Transverse colon (tissue), 4 donors: ENCODE measurements around the gene ARRDC3. TPM values are rescaled to one million over a fixed set of nuclear protein-coding genes. Genes with fewer than 3 reads are reported as not detected.
"Not testable (repeated sequence)": the region's sequence is repeated elsewhere in the genome, so short reads cannot be mapped to it uniquely, and the experiment has no call there.

Experiments used
- DNase-seq: peaks from one replicate; pipeline ENCODE4 v3.0.0-alpha.2; 2019
- H3K27ac ChIP-seq, 4 donors: fragments of 200-600 bp; sonication (generic); 2 replicates each; pipeline ENCODE4 v1.5.1; 2016 to 2018; ENCODE audit warnings: inconsistent platforms in 4 of 4
- H3K27me3 ChIP-seq: fragments of 200-600 bp; sonication (generic); 2 replicates; pipeline ENCODE4 v1.5.1; 2017; ENCODE audit warnings: inconsistent platforms
- H3K36me3 ChIP-seq, 4 donors: fragments of 200-600 bp; sonication (generic); 2 replicates each; pipeline ENCODE4 v1.5.1; 2017 to 2019; ENCODE audit warnings: inconsistent platforms in 4 of 4
- H3K4me1 ChIP-seq, 4 donors: fragments of 200-600 bp; sonication (generic); 2 replicates each; pipeline ENCODE4 v1.5.1; 2017 to 2020; ENCODE audit warnings: inconsistent platforms in 4 of 4
- H3K4me3 ChIP-seq, 4 donors: fragments of 200-600 bp; sonication (generic); 1 replicate in 1 of 4; 2 replicates in 3 of 4; pipeline versions ENCODE4 v1.5.1 to v1.6.1; 2017 to 2019; ENCODE audit warnings: inconsistent platforms in 4 of 4
- H3K9me3 ChIP-seq, 2 donors: fragments of 200-600 bp; sonication (generic); 2 replicates each; pipeline ENCODE4 v1.5.1; 2017 to 2019; ENCODE audit warnings: inconsistent platforms in 2 of 2
- EP300 ChIP-seq: sonication (generic); formaldehyde crosslinking; IDR thresholded peaks from one replicate; pipeline ENCODE4 v1.6.1; 2017; ENCODE audit warnings: antibody characterized with exemption, low read depth
- POLR2A ChIP-seq: fragments of 450-650 bp; IDR thresholded peaks from one replicate; pipeline ENCODE4 v1.6.1; 2016; ENCODE audit warnings: antibody characterized with exemption, mild to moderate bottlenecking, moderate library complexity
- POLR2AphosphoS5 ChIP-seq, 3 donors: sonication (generic); formaldehyde crosslinking; IDR thresholded peaks; one replicate each; pipeline ENCODE4 v1.6.1; 2016; ENCODE audit warnings: antibody characterized with exemption in 3 of 3
- WGBS, 2 donors: methylation state at CpG; one replicate each; pipeline ENCODE4 v1.1.5; 2018; ENCODE audit warnings: low coverage in 1 of 2; 5-methylcytosine and 5-hydroxymethylcytosine counted together
- in situ Hi-C, 4 donors: fragments of 200-750 bp; cut with MboI; loops; one replicate each; pipeline versions ENCODE4 v1.15.0 to v1.15.1; 2017; ENCODE audit warnings: low sequenced_read_pairs in 3 of 4, low pct_ligation_motif_present in 1 of 4, low pct_unique_long_range_greater_than_20kb in 1 of 4
- intact Hi-C: fragments of 100-400 bp; cut with DNase I; formaldehyde crosslinking; loops from one replicate; pipeline ENCODE4 v1.15.1; 2023; ENCODE audit warnings: low total_unique reads
- total RNA-seq, 4 donors: library from RNA; depleted of rRNA; stranded (reverse); fragments of >200 nt; gene quantifications; one replicate each; pipeline ENCODE4 v1.1.0, GENCODE V29; 2016
- TF ChIP-seq, protein P1 (sequence below), 5 experiments: fragments of 200-600 bp in 3 of 5; fragments of 450-650 bp in 2 of 5; sonication (generic) in 3 of 5; IDR thresholded peaks; 1 replicate in 2 of 5; 2 replicates in 3 of 5; pipeline ENCODE4 v1.5.1; 2016 to 2017; ENCODE audit warnings: antibody characterized with exemption in 5 of 5, inconsistent platforms in 3 of 5, mild to moderate bottlenecking in 2 of 5, moderate library complexity in 1 of 5

The ARRDC3 gene
- total RNA-seq, 4 donors from 2014 or later: 13.7 to 29.4 (median 27.5) TPM

DNA sequence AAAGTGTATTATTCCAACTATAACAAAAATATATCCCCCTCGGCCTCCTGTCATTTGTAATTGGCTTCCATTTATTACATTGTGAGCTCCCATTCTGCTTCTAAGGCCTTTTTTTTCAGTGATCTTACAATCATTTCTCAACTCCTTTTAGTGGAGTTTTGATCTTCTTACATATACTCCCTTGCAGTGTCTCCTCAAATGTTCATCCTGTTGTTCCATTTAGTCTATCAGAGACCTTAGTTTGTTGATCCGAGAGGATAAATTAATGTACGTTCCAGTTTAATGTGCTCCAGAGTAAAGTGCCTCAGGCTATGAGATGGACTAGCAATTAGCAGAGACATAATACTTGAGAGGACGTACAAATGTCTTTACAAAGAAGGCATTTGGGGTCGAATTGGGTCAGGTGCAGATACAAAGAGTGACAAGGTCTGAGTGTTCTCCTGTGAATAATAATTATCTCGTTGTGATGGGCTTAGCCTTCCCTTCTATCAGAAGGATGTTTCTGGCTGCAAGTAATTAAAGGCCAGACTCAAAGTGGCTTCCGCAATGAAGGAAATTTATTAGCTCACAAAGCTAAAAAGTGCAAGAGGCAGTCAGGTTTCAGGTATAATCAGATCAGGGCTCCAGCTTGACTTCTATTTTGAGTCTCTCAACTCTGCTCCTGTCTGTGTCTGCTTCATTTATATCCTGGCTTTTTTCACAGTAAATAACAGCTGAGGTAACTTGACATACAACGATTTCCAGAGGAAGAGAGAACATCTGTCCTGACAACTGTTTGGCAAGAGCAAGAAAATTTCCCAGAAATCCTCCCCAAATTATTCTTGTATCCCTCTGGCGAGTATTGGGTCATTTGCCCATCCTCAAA lies 30.1 kb downstream of the ARRDC3 start:
- no peaks in the 10 kb centered on the region for H3K9me3 ChIP-seq
- H3K27ac ChIP-seq: no peak overlapping the region
- TF ChIP-seq, protein P1, sequence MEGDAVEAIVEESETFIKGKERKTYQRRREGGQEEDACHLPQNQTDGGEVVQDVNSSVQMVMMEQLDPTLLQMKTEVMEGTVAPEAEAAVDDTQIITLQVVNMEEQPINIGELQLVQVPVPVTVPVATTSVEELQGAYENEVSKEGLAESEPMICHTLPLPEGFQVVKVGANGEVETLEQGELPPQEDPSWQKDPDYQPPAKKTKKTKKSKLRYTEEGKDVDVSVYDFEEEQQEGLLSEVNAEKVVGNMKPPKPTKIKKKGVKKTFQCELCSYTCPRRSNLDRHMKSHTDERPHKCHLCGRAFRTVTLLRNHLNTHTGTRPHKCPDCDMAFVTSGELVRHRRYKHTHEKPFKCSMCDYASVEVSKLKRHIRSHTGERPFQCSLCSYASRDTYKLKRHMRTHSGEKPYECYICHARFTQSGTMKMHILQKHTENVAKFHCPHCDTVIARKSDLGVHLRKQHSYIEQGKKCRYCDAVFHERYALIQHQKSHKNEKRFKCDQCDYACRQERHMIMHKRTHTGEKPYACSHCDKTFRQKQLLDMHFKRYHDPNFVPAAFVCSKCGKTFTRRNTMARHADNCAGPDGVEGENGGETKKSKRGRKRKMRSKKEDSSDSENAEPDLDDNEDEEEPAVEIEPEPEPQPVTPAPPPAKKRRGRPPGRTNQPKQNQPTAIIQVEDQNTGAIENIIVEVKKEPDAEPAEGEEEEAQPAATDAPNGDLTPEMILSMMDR (IDR thresholded peaks at IDR 0.05): no peak
- no peak for TF ChIP-seq EP300
- TF ChIP-seq POLR2A: no peak
- no peak for TF ChIP-seq POLR2AphosphoS5 (IDR thresholded peaks at IDR 0.05)
- WGBS, 2 donors: 77 to 86% methylated on average over 8 to 9 of the region's 9 CpGs
- DNase-seq: no peak
- H3K4me3 ChIP-seq: no peak overlapping the region
- intact Hi-C loops (no loop called here), in situ Hi-C loops (no loop called here)
- H3K27me3 ChIP-seq: no peaks in the 10 kb centered on the region
- peaks cover 0 to 5% (median 0%) of the 10 kb centered on the region in 4 donors for H3K4me1 ChIP-seq
- H3K36me3 ChIP-seq: no peaks in the 10 kb centered on the region

DNA sequence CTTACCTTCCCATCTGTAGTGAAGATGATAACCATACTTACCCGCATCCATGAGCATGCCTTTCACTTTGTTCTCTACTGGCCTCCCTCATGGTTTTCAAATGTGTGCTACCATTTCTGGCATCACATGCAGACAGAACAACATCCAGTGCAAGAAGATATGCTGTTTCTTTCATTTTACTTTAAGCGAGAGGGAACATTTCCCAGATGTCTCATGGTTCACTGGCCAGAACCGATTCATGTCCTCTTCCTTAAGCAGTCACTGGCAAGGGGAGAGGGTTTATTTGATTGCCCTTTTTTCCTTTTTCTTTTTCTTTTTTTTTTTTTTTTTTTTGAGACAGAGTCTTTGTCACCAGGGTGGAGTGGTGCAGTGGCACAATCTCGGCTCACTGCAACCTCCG lies 37.7 kb downstream of the ARRDC3 start:
- TF ChIP-seq POLR2A (no peak), POLR2AphosphoS5 (IDR thresholded peaks at IDR 0.05) (no peak), EP300 (no peak)
- TF ChIP-seq, protein P1 (IDR thresholded peaks at IDR 0.05): no peak
- H3K4me3 ChIP-seq: no peak overlapping the region
- no peak overlapping the region for H3K27ac ChIP-seq
- intact Hi-C loops: no loop called here
- no peaks in the 10 kb centered on the region for H3K27me3 ChIP-seq
- no peaks in the 10 kb centered on the region for H3K4me1 ChIP-seq
- in situ Hi-C loops: no loop called here
- no peak for DNase-seq
- H3K36me3 ChIP-seq: no peaks in the 10 kb centered on the region
- no peaks in the 10 kb centered on the region for H3K9me3 ChIP-seq
- 86 to 91% methylated on average over 1 to 5 of the region's 5 CpGs for WGBS, 2 donors

DNA sequence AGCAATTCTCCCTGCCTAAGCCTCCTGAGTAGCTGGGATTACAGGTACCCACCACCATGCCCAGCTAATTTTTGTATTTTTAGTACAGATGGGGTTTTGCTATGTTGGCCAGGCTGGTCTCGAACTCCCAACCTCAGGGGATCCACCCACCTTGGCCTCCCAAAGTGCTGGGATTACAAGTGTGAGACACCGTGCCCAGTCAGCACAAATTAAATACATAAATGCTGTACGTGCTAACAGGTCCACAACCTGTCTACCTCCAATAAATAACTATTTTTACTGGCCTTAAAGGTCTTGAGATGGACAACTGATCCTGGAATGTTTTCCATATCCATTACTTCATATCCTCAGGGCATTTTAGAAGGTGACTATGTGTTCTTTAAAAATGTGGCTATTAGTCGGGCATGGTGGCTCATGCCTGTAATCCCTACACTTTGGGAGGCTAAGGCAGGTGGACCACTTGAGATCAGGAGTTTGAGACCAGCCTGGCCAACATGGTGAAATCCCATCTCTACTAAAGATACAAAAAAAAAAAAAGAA lies 38.4 kb downstream of the ARRDC3 start:
- H3K27ac ChIP-seq, H3K9me3 ChIP-seq, in situ Hi-C loops, H3K36me3 ChIP-seq, H3K4me3 ChIP-seq, intact Hi-C loops, H3K4me1 ChIP-seq, H3K27me3 ChIP-seq, DNase-seq: not testable (repeated sequence)
- 97 to 100% methylated on average over 1 to 4 of the region's 4 CpGs for WGBS, 2 donors

DNA sequence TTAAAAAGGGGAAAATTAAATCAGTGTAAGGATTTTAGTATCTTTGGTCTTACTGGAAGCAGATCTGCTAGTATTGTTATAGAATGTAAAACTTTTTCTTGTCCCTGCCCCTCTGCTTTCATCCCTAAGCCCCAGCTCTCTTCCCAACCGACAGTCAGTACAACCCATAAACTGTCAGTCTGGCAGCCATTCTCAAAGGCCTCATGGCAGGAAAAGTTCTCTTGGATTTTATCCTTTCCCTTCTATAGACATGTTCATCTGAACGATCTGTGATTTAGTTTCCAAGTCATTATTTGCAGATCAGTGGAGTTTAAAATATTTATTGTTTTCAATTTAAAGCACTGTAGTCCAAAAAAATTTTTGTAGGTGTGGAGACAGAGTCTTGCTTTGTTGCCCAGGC lies 39.2 kb downstream of the ARRDC3 start:
- 67 to 80% methylated on average over 2 of the region's 2 CpGs for WGBS, 2 donors
- intact Hi-C loops: no loop called here
- no peaks in the 10 kb centered on the region for H3K36me3 ChIP-seq

DNA sequence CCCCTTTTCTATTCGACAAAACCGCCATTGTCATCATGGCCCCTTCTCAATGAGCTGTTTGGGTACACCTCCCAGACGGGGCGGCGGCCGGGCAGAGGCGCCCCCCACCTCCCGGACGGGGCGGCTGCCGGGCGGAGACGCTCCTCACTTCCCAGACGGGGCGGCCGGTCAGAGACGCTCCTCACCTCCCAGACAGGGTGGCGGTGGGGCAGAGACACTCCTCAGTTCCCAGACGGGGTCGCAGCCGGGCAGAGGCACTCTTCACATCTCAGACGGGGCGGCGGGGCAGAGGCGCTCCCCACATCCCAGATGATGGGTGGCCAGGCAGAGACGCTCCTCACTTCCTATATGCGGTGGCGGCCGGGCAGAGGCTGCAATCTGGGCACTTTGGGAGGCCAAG lies 40.2 kb downstream of the ARRDC3 start:
- H3K9me3 ChIP-seq, intact Hi-C loops, H3K4me3 ChIP-seq, H3K36me3 ChIP-seq, DNase-seq, in situ Hi-C loops, H3K27ac ChIP-seq, H3K27me3 ChIP-seq, H3K4me1 ChIP-seq: not testable (repeated sequence)
- WGBS, 2 donors: 95 to 97% methylated on average over 11 to 29 of the region's 29 CpGs

More for the DNA sequence above, 39.2 kb downstream of the ARRDC3 start:
- no peaks in the 10 kb centered on the region for H3K27me3 ChIP-seq
- H3K4me3 ChIP-seq: no peak overlapping the region
- H3K4me1 ChIP-seq: no peaks in the 10 kb centered on the region
- H3K27ac ChIP-seq: no peak overlapping the region
- no peaks in the 10 kb centered on the region for H3K9me3 ChIP-seq
- in situ Hi-C loops: no loop called here
- TF ChIP-seq POLR2A (no peak), POLR2AphosphoS5 (IDR thresholded peaks at IDR 0.05) (no peak), EP300 (no peak)
- TF ChIP-seq, protein P1 (IDR thresholded peaks at IDR 0.05): no peak
- no peak for DNase-seq
